ENCODE data around the gene KCNK6. TPM values are rescaled to one million over a fixed set of nuclear protein-coding genes. Genes with fewer than 3 reads are reported as not detected.
A peak's percentile ranks its signal among the peaks of the same experiment; 100 is the strongest.

Gene KCNK6
- total and polyA plus RNA-seq, 7 donors: 0.21 to 0.69 (median 0.54) TPM

DNA sequence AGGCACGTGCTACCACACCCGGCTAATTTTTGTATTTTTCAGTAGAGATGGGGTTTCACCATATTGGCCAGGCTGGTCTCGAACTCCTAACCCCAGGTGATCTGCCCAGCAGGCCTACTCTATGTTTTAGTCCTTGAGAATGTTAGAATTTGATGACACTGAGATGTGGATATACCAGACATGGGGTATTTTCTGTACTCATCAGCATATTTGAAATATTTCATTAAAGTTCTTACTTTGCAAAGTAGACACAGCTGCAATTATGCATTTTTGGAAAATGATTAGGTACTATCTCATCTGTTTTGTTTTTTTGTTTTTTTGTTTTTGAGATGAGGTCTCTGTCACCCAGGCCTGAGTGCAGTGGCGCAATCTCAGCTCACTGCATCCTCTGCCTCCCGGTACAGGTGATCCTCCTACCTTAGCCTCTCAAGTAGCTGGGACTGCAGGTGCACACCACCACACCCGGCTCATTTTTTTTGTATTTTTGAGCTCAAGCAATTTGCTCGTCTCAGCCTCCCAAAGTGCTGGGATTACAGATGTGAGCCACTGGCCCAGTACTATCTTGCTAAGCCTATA, 42.6 kb upstream of the KCNK6 start:
- 92 to 98% (median 93%) methylated on average over 7 of the region's 7 CpGs for WGBS, 3 donors
- ATAC-seq: no peak
- Histone ChIP-seq H3K4me1 (no peaks in the 10 kb centered on the region), H3K27ac (peak overlapping the region; percentile 66), H3K4me3 (no peak overlapping the region), H3K36me3 (ENCODE audit: insufficient read depth in 1 of 2, low read depth in 1 of 2) (no peaks in the 10 kb centered on the region), H3K27me3 (ENCODE audit: insufficient read depth in 3 of 3, low read length in 2 of 3) (no peaks in the 10 kb centered on the region), H3K9me3 (no peaks in the 10 kb centered on the region)
- TF ChIP-seq, protein P1, sequence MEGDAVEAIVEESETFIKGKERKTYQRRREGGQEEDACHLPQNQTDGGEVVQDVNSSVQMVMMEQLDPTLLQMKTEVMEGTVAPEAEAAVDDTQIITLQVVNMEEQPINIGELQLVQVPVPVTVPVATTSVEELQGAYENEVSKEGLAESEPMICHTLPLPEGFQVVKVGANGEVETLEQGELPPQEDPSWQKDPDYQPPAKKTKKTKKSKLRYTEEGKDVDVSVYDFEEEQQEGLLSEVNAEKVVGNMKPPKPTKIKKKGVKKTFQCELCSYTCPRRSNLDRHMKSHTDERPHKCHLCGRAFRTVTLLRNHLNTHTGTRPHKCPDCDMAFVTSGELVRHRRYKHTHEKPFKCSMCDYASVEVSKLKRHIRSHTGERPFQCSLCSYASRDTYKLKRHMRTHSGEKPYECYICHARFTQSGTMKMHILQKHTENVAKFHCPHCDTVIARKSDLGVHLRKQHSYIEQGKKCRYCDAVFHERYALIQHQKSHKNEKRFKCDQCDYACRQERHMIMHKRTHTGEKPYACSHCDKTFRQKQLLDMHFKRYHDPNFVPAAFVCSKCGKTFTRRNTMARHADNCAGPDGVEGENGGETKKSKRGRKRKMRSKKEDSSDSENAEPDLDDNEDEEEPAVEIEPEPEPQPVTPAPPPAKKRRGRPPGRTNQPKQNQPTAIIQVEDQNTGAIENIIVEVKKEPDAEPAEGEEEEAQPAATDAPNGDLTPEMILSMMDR (IDR thresholded peaks at IDR 0.05): no peak
- intact Hi-C loops (cut with DNase I): no loop called here
- DNase-seq: no peak

DNA sequence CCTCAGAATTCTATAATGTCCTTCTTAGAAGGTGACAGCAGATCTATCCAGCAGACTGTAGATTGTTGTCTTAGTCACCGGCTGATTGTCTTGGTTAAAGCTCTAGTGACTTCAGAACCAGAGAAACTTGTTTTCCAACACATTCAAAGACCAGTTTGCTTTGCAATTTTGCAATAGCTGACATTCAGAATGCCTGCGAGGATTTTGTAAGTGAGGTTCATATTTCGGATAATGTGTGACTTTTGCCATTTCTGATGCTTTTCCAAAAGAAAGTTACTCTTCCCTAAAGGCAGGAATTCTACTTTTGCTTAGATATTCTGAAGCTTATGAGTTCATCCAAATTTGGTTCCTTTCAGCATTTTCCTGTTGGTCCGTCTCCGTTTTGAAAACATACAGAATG, 42.1 kb upstream of the KCNK6 start:
- Histone ChIP-seq H3K27me3 (ENCODE audit: insufficient read depth in 3 of 3, low read length in 2 of 3) (no peaks in the 10 kb centered on the region), H3K4me1 (no peaks in the 10 kb centered on the region), H3K36me3 (ENCODE audit: insufficient read depth in 1 of 2, low read depth in 1 of 2) (no peaks in the 10 kb centered on the region), H3K9me3 (no peaks in the 10 kb centered on the region), H3K27ac (peak overlapping the region; percentile 66), H3K4me3 (no peak overlapping the region)
- DNase-seq (no peak), ATAC-seq (no peak)
- intact Hi-C loops (cut with DNase I): no loop called here
- TF ChIP-seq, protein P1 (IDR thresholded peaks at IDR 0.05): no peak
- 34 to 49% (median 38%) methylated on average over 5 of the region's 5 CpGs for WGBS, 3 donors

DNA sequence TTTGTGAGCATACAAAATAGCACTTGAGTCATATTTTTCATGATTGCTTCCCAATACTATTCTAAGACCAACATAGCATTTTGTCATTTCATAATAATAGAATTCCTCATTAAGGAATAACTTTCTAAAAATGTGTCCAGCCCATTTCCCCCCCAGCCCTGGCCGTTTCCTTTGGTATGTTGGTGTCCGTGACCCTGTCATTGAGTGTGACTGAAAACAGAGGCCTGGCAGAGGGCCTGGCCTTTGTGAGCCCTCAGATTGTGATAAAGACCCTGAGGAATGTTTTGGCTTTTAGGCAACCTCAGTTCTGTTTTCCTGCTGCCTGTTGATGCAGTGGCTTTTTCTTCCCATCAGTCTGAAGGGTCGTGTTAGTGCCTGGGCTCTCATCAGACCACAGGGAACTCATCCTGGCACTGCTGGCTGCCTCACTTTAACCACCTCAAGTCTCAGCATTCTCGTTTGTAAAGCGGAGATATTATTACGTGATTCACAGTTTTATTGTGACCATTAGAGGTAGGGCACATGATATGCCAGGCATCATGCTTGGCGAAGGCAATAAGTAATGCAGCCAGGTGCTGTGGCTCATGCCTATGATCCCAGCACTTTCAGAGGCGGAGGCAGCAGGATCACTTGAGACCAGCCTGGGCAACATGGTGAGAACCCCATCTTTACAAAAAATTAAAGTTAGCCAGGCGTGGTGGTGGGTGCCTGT, 41.5 kb upstream of the KCNK6 start:
- no peaks in the 10 kb centered on the region for H3K9me3 ChIP-seq
- ATAC-seq (peak in 3 of 4 donors; percentile 35 to 55 (median 45)), DNase-seq (peak in 1 of 2 donors; percentile 41)
- no peak overlapping the region for H3K4me3 ChIP-seq
- H3K27ac ChIP-seq: peak overlapping the region; percentile 66
- intact Hi-C loops (cut with DNase I): no loop called here
- H3K36me3 ChIP-seq (ENCODE audit: insufficient read depth in 1 of 2, low read depth in 1 of 2): no peaks in the 10 kb centered on the region
- TF ChIP-seq, protein P1 (IDR thresholded peaks at IDR 0.05): no peak
- no peaks in the 10 kb centered on the region for H3K27me3 ChIP-seq (ENCODE audit: insufficient read depth in 3 of 3, low read length in 2 of 3)
- 52 to 58% (median 55%) methylated on average over 9 of the region's 9 CpGs for WGBS, 3 donors
- H3K4me1 ChIP-seq: no peaks in the 10 kb centered on the region

GRCh38 chr19:38278751-38279150, 40.9 kb upstream of the KCNK6 start:
- Histone ChIP-seq H3K36me3 (ENCODE audit: insufficient read depth in 1 of 2, low read depth in 1 of 2) (no peaks in the 10 kb centered on the region), H3K27me3 (ENCODE audit: insufficient read depth in 3 of 3, low read length in 2 of 3) (no peaks in the 10 kb centered on the region), H3K4me3 (no peak overlapping the region), H3K9me3 (no peaks in the 10 kb centered on the region), H3K27ac (peak overlapping the region; percentile 66), H3K4me1 (no peaks in the 10 kb centered on the region)
- intact Hi-C loops (cut with DNase I): no loop called here
- 55 to 73% (median 73%) methylated on average over 2 of the region's 2 CpGs for WGBS, 3 donors
- DNase-seq (no peak), ATAC-seq (no peak)
- TF ChIP-seq, protein P1 (IDR thresholded peaks at IDR 0.05): no peak

Measured in psoas muscle (tissue), 8 donors.